ENCODE measurements around the gene PTPN12.

Gene PTPN12

DNA sequence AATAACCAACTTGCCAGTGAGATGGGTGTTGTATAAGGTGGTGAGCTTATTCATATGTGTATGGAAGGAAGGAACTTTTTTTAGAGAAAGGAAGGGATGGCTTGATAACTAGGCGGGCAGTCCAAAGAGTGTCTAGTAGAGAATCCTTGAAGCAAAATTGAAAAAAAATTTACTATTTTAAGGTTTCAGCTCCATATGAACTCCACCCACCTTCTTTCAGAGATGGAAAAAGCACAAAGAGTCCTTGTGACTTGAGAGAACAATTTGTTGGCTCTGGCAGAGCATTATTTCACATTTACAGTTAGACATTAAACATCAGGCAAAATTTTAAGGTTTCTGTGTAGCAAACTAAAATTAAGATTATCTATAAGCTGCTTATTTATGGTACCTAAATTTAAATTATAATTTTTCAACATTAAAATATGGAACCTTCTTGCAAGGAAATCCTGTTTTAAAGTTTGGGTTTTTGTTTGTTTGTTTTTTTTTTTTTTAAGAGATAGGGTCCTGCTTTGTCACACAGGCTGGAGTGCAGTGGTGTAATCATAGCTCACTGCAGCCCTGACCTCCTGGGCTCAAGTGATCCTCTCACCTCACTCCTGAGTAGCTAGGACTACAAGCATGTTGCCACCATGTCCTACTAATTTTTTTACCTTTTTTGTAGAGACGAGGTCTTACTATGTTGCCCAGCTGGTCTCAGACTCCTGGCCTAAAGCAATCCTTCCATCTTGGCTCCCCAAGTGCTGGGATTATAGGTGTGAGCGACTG, 12.2 kb downstream of the PTPN12 start:
- Histone ChIP-seq H3K9me3 (ENCODE audit: control insufficient read depth, low read length) (no peaks in the 10 kb centered on the region), H3K4me3 (ENCODE audit: insufficient read depth, low read depth, low read length, poor library complexity, severe bottlenecking) (no peak overlapping the region), H3K4me1 (ENCODE audit: control insufficient read depth, insufficient read depth, low read length, poor library complexity, severe bottlenecking) (no peaks in the 10 kb centered on the region), H3K36me3 (ENCODE audit: control insufficient read depth, insufficient read depth, low read length) (no peaks in the 10 kb centered on the region), H3K27ac (ENCODE audit: insufficient read depth, low read length, poor library complexity, severe bottlenecking) (no peak overlapping the region), H3K27me3 (replicated peaks; ENCODE audit: control insufficient read depth, insufficient read depth, low read length, poor library complexity, severe bottlenecking) (no peaks in the 10 kb centered on the region)
- DNase-seq, result no peak

DNA sequence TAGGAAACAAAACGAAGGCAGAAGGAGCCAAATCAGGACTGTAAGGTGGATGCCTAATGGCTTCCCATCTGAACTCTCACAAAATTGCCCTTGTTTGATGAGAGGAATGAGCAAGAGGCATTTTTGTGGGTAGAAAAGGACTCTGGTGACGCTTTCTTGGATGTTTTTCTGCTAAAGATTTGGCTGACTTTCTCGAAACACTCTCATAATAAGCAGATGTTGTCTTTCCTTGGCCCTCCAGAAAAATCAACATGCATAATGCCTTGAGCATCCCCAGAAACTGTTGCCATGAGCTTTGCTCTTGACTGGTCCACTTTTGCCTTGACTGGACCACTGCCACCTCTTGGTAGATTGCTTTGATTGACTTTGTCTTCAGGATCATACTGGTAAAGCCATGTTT, 13.5 kb downstream of the PTPN12 start:
- Histone ChIP-seq H3K27me3 (replicated peaks; ENCODE audit: control insufficient read depth, insufficient read depth, low read length, poor library complexity, severe bottlenecking) (no peaks in the 10 kb centered on the region), H3K9me3 (ENCODE audit: control insufficient read depth, low read length) (no peaks in the 10 kb centered on the region), H3K4me3 (ENCODE audit: insufficient read depth, low read depth, low read length, poor library complexity, severe bottlenecking) (no peak overlapping the region), H3K36me3 (ENCODE audit: control insufficient read depth, insufficient read depth, low read length) (no peaks in the 10 kb centered on the region), H3K27ac (ENCODE audit: insufficient read depth, low read length, poor library complexity, severe bottlenecking) (no peak overlapping the region), H3K4me1 (ENCODE audit: control insufficient read depth, insufficient read depth, low read length, poor library complexity, severe bottlenecking) (no peaks in the 10 kb centered on the region)
- DNase-seq, result no peak

DNA sequence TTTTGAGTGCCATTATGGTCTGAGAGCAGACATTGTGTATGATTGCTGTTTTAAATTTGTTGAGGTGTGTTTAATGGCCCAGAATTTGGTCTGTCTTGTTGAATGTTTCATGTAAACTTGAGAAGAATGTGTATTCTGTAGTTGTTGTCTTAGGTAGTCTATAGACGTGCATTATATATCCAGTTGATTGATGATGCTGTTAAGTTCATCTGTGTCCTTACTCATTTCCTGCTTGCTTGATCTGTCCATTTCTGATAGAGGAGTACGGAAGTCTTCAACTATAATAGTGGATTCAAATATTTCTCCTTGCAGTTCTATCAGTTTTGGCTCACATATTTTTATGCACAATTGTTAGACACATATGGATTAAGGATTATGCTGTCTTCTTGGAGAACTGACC, 16.0 kb downstream of the PTPN12 start:
- Histone ChIP-seq H3K9me3 (ENCODE audit: control insufficient read depth, low read length) (no peaks in the 10 kb centered on the region), H3K4me1 (ENCODE audit: control insufficient read depth, insufficient read depth, low read length, poor library complexity, severe bottlenecking) (no peaks in the 10 kb centered on the region), H3K4me3 (ENCODE audit: insufficient read depth, low read depth, low read length, poor library complexity, severe bottlenecking) (no peak overlapping the region)

DNA sequence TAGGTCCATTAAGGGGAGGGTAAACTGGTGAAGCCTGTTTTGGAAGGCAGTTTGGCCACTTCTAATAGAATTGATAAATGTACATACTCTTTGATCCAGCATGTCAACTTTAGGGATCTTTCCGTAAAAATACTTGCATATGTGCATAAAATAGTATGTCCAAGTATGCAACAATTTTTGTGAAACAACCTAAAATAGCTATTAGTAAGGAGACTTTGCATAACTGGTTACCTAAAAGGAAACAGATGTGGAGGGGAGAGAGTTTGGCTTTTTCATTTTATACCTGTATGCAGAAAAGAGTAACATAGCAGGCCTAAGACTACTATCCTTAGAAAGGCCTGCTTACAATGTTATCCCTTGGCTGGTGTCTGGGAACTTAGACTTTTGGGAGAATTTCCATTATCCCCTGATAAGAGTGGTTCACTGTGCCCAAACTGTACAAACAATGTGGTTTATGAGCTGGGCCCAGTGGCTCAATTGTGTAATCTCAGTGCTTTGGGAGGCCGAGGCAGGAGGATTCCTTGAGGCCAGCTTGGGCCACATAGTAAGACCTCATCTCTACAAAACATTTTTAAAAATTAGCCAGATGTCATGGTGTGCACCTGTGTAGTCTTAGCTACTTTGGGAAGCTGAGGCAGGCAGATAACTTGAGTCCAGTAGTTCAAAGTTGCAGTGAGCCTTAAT, 21.3 kb downstream of the PTPN12 start:
- H3K27ac ChIP-seq (ENCODE audit: insufficient read depth, low read length, poor library complexity, severe bottlenecking), result no peak overlapping the region
- H3K4me3 ChIP-seq (ENCODE audit: insufficient read depth, low read depth, low read length, poor library complexity, severe bottlenecking), result no peak overlapping the region
- DNase-seq, result no peak

More for the DNA sequence above, 16.0 kb downstream of the PTPN12 start:
- Histone ChIP-seq H3K27me3 (replicated peaks; ENCODE audit: control insufficient read depth, insufficient read depth, low read length, poor library complexity, severe bottlenecking) (no peaks in the 10 kb centered on the region), H3K27ac (ENCODE audit: insufficient read depth, low read length, poor library complexity, severe bottlenecking) (no peak overlapping the region), H3K36me3 (ENCODE audit: control insufficient read depth, insufficient read depth, low read length) (no peaks in the 10 kb centered on the region)
- no peak for DNase-seq

DNA sequence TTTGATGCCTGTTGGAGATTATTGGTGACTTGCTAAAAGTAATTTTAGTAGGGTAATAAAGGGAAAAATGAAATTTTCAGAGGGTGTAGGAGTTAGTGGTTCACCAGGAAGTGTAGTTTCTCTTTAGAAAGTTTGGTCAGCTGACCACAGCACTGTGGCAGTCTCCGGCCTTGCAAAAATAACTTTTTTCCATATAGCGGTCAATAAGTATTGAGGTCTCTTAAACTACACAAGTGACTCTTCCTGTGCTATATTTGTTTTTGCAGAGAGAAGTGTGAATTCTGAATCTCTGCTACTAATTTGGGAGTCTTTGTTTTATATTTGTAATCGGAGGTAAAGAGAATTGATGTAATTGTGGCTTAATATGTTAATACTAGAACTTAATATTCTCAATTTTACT, 24.3 kb downstream of the PTPN12 start:
- H3K4me3 ChIP-seq (ENCODE audit: insufficient read depth, low read depth, low read length, poor library complexity, severe bottlenecking), result no peak overlapping the region
- H3K36me3 ChIP-seq (ENCODE audit: control insufficient read depth, insufficient read depth, low read length), result no peaks in the 10 kb centered on the region
- no peaks in the 10 kb centered on the region for H3K9me3 ChIP-seq (ENCODE audit: control insufficient read depth, low read length)
- H3K27me3 ChIP-seq (replicated peaks; ENCODE audit: control insufficient read depth, insufficient read depth, low read length, poor library complexity, severe bottlenecking), result no peaks in the 10 kb centered on the region
- no peak for DNase-seq
- H3K27ac ChIP-seq (ENCODE audit: insufficient read depth, low read length, poor library complexity, severe bottlenecking), result no peak overlapping the region
- H3K4me1 ChIP-seq (ENCODE audit: control insufficient read depth, insufficient read depth, low read length, poor library complexity, severe bottlenecking), result no peaks in the 10 kb centered on the region

More for the DNA sequence above, 21.3 kb downstream of the PTPN12 start:
- no peaks in the 10 kb centered on the region for H3K9me3 ChIP-seq (ENCODE audit: control insufficient read depth, low read length)
- no peaks in the 10 kb centered on the region for H3K36me3 ChIP-seq (ENCODE audit: control insufficient read depth, insufficient read depth, low read length)
- H3K4me1 ChIP-seq (ENCODE audit: control insufficient read depth, insufficient read depth, low read length, poor library complexity, severe bottlenecking), result no peaks in the 10 kb centered on the region
- H3K27me3 ChIP-seq (replicated peaks; ENCODE audit: control insufficient read depth, insufficient read depth, low read length, poor library complexity, severe bottlenecking), result no peaks in the 10 kb centered on the region

DNA sequence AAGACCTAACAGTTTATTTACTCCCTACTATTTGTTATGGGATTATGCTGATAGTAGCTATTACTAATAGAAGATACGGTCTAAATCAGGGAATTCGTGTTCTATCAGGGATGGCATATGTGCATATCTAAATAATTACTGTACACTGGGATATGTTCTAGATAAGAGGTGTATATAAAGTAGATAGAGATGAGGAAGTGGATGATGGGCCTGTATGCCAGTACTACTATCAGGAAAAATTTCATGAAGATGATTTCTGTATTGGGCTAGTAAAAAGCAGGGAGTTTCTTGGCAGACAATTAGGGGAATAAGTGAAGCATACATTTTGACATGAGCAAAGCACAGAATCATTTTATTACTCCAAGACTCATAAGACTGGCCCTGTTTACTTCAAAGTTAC, 26.2 kb downstream of the PTPN12 start:
- Histone ChIP-seq H3K27ac (ENCODE audit: insufficient read depth, low read length, poor library complexity, severe bottlenecking) (no peak overlapping the region), H3K4me3 (ENCODE audit: insufficient read depth, low read depth, low read length, poor library complexity, severe bottlenecking) (no peak overlapping the region), H3K36me3 (ENCODE audit: control insufficient read depth, insufficient read depth, low read length) (no peaks in the 10 kb centered on the region), H3K9me3 (ENCODE audit: control insufficient read depth, low read length) (no peaks in the 10 kb centered on the region), H3K4me1 (ENCODE audit: control insufficient read depth, insufficient read depth, low read length, poor library complexity, severe bottlenecking) (no peaks in the 10 kb centered on the region), H3K27me3 (replicated peaks; ENCODE audit: control insufficient read depth, insufficient read depth, low read length, poor library complexity, severe bottlenecking) (no peaks in the 10 kb centered on the region)
- DNase-seq, result no peak

DNA sequence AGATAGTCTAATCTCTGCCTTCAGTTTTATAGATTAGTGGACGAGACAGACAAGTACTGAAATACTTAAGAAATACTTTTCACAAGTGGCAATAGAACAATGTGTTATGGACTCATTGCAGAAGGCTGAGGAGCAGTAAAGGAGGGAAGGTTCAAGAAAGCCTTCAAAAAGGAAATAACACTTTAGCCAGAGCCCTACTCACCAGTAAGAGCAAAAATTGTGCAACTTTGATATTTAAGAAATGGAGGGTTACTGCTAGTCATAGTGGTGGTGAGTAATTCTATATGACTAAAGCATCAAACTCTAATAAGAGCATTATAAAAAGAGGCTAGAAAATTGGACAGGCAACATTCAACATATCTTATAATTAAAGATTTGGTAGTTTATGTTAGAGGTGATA, 28.8 kb downstream of the PTPN12 start:
- DNase-seq, result no peak
- Histone ChIP-seq H3K27me3 (replicated peaks; ENCODE audit: control insufficient read depth, insufficient read depth, low read length, poor library complexity, severe bottlenecking) (no peaks in the 10 kb centered on the region), H3K4me3 (ENCODE audit: insufficient read depth, low read depth, low read length, poor library complexity, severe bottlenecking) (no peak overlapping the region), H3K9me3 (ENCODE audit: control insufficient read depth, low read length) (no peaks in the 10 kb centered on the region), H3K36me3 (ENCODE audit: control insufficient read depth, insufficient read depth, low read length) (no peaks in the 10 kb centered on the region), H3K27ac (ENCODE audit: insufficient read depth, low read length, poor library complexity, severe bottlenecking) (no peak overlapping the region), H3K4me1 (ENCODE audit: control insufficient read depth, insufficient read depth, low read length, poor library complexity, severe bottlenecking) (no peaks in the 10 kb centered on the region)

DNA sequence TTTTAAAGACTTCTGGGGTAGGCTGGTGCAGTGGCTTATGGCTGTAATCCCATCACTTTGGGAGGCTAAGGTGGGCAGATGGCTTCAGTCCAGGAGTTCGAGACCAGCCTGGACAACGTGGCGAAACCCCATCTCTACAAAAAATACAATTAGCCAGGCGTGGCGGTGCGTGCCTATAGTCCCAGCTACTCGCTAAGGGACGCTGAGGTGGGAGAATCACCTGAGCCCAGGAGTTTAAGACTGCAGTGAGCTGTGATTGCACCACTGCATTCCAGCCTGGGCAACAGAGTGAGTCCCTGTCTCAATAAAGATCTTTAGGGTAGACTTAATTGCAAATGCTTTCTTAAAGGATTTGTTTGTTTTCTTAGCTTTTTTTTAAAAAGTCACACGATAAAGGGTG, 29.3 kb downstream of the PTPN12 start:
- H3K9me3 ChIP-seq (ENCODE audit: control insufficient read depth, low read length), result no peaks in the 10 kb centered on the region
- no peak for DNase-seq
- no peaks in the 10 kb centered on the region for H3K27me3 ChIP-seq (replicated peaks; ENCODE audit: control insufficient read depth, insufficient read depth, low read length, poor library complexity, severe bottlenecking)
- H3K27ac ChIP-seq (ENCODE audit: insufficient read depth, low read length, poor library complexity, severe bottlenecking), result no peak overlapping the region
- no peaks in the 10 kb centered on the region for H3K4me1 ChIP-seq (ENCODE audit: control insufficient read depth, insufficient read depth, low read length, poor library complexity, severe bottlenecking)
- H3K4me3 ChIP-seq (ENCODE audit: insufficient read depth, low read depth, low read length, poor library complexity, severe bottlenecking), result no peak overlapping the region
- no peaks in the 10 kb centered on the region for H3K36me3 ChIP-seq (ENCODE audit: control insufficient read depth, insufficient read depth, low read length)

DNA sequence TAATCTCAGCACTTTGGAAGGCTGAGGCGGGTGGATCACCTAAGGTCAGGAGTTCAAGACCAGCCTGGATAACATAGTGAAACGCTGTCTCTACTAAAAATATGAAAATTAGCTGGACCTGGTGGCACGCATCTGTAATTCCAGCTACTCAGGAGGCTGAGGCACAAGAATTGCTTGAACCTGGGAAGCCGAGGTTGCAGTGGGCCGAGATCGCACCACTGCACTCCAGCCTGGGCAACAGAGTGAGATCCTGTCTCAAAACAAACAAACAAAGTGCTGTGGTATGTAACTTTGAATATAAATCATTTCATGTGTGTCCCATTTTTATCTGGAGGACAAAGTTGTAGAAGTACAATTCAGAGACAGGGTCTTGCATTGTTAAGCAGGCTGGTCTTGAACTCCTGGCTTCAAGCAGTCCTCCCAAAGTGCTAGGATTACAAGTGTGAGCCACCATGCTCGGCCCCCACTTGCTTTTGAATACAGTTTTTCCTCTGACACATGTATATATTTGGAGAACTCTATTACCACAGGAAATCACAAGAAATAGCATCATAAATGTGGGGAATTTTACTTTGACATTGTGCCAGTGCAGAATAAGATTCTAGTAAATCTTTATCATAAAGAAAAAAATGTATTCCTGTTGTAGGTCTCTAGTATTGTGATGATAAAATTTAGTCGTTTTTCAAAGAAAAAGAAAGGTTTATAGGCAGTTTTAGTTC, 32.6 kb downstream of the PTPN12 start:
- no peak for DNase-seq
- Histone ChIP-seq H3K9me3 (ENCODE audit: control insufficient read depth, low read length) (no peaks in the 10 kb centered on the region), H3K27me3 (replicated peaks; ENCODE audit: control insufficient read depth, insufficient read depth, low read length, poor library complexity, severe bottlenecking) (no peaks in the 10 kb centered on the region), H3K4me3 (ENCODE audit: insufficient read depth, low read depth, low read length, poor library complexity, severe bottlenecking) (no peak overlapping the region), H3K27ac (ENCODE audit: insufficient read depth, low read length, poor library complexity, severe bottlenecking) (no peak overlapping the region), H3K4me1 (ENCODE audit: control insufficient read depth, insufficient read depth, low read length, poor library complexity, severe bottlenecking) (no peaks in the 10 kb centered on the region), H3K36me3 (ENCODE audit: control insufficient read depth, insufficient read depth, low read length) (no peaks in the 10 kb centered on the region)

Data from effector memory CD4-positive, alpha-beta T cell (primary cell).